Measurements from ENCODE around the gene FKBP1A. TPM values are rescaled to one million over a fixed set of nuclear protein-coding genes. Genes with fewer than 3 reads are reported as not detected.

FKBP1A gene
- total and polyA plus RNA-seq, 9 donors, result 64.7 to 697 (median 154) TPM

GRCh38 chr20:1324598-1325172, 68.2 kb downstream of the FKBP1A start:
- TF ChIP-seq EP300 (IDR thresholded peaks at IDR 0.05) (no peak), POLR2A (IDR thresholded peaks at IDR 0.05) (no peak), CTCF (IDR thresholded peaks at IDR 0.05) (no peak)
- H3K27me3 ChIP-seq, result no peaks in the 10 kb centered on the region
- H3K27ac ChIP-seq, result peak overlapping the region; percentile 92 to 97
- WGBS, 3 donors, result 22 to 25% (median 24%) methylated on average over 15 of the region's 15 CpGs
- intact Hi-C loops (cut with DNase I), result loop anchor here in 2 of 4 donors (5.0 to 10.0 kb wide), 2 partner anchors 68 to 780 kb away; partner anchors contain the start of genes FKBP1A (in 2 of the 2) and STK35 (in 1 of the 2)
- peak overlapping the region; percentile 76 for H3K4me3 ChIP-seq
- H3K9me3 ChIP-seq, result no peaks in the 10 kb centered on the region
- no peaks in the 10 kb centered on the region for H3K36me3 ChIP-seq
- peak in 2 of 5 donors; percentile 23 to 48 for DNase-seq
- H3K4me1 ChIP-seq (ENCODE audit: insufficient read depth), result peaks cover 24% of the 10 kb centered on the region

GRCh38 chr20:1323830-1324597, 68.8 kb downstream of the FKBP1A start:
- DNase-seq, result peak in 2 of 5 donors; percentile 26 to 28
- no peak overlapping the region for H3K4me3 ChIP-seq
- peaks cover 24% of the 10 kb centered on the region for H3K4me1 ChIP-seq (ENCODE audit: insufficient read depth)
- H3K27ac ChIP-seq, result no peak overlapping the region
- H3K9me3 ChIP-seq, result no peaks in the 10 kb centered on the region
- H3K27me3 ChIP-seq, result no peaks in the 10 kb centered on the region
- intact Hi-C loops (cut with DNase I), result loop anchor here in 2 of 4 donors (2.0 to 10.0 kb wide), 2 partner anchors 69 to 781 kb away; partner anchors contain the start of genes FKBP1A (in 1 of the 2) and STK35 (in 1 of the 2)
- no peaks in the 10 kb centered on the region for H3K36me3 ChIP-seq
- WGBS, 3 donors, result 72 to 76% (median 73%) methylated on average over 12 of the region's 12 CpGs
- TF ChIP-seq CTCF (IDR thresholded peaks at IDR 0.05), result no peak
- TF ChIP-seq EP300 (IDR thresholded peaks at IDR 0.05), result no peak
- no peak for TF ChIP-seq POLR2A (IDR thresholded peaks at IDR 0.05)

GRCh38 chr20:1323256-1323655, 69.6 kb downstream of the FKBP1A start:
- Histone ChIP-seq H3K27me3 (no peaks in the 10 kb centered on the region), H3K36me3 (no peaks in the 10 kb centered on the region), H3K9me3 (no peaks in the 10 kb centered on the region), H3K4me3 (no peak overlapping the region), H3K4me1 (ENCODE audit: insufficient read depth) (peaks cover 18% of the 10 kb centered on the region), H3K27ac (peak overlapping the region in 1 of 2 donors; percentile 9)
- DNase-seq, result peak in 2 of 5 donors; percentile 6 to 19
- WGBS, 3 donors, result 59 to 74% (median 61%) methylated on average over 6 of the region's 6 CpGs
- TF ChIP-seq POLR2A (IDR thresholded peaks at IDR 0.05), result no peak
- TF ChIP-seq CTCF (IDR thresholded peaks at IDR 0.05), result no peak
- no peak for TF ChIP-seq EP300 (IDR thresholded peaks at IDR 0.05)
- intact Hi-C loops (cut with DNase I), result loop anchor here in 2 of 4 donors (2.0 to 10.0 kb wide), 2 partner anchors 70 to 782 kb away; partner anchors contain the start of genes FKBP1A (in 1 of the 2) and STK35 (in 1 of the 2)

GRCh38 chr20:1322511-1323245, 70.2 kb downstream of the FKBP1A start:
- no peak overlapping the region for H3K4me3 ChIP-seq
- H3K36me3 ChIP-seq, result no peaks in the 10 kb centered on the region
- no peaks in the 10 kb centered on the region for H3K9me3 ChIP-seq
- peak overlapping the region; percentile 9 to 44 for H3K27ac ChIP-seq
- 47 to 51% (median 48%) methylated on average over 11 of the region's 11 CpGs for WGBS, 3 donors
- H3K4me1 ChIP-seq (ENCODE audit: insufficient read depth), result peaks cover 13% of the 10 kb centered on the region
- TF ChIP-seq EP300 (IDR thresholded peaks at IDR 0.05) (no peak), POLR2A (IDR thresholded peaks at IDR 0.05) (no peak), CTCF (IDR thresholded peaks at IDR 0.05) (no peak)
- intact Hi-C loops (cut with DNase I), result loop anchor here in 2 of 4 donors (2.0 to 10.0 kb wide), 2 partner anchors 70 to 782 kb away; partner anchors contain the start of genes FKBP1A (in 1 of the 2) and STK35 (in 1 of the 2)
- DNase-seq, result peak; percentile 51 to 77 (median 62)
- no peaks in the 10 kb centered on the region for H3K27me3 ChIP-seq
